Natural killer cell (primary cell): Measurements from ENCODE around the gene SLCO3A1. TPM values are rescaled to one million over a fixed set of nuclear protein-coding genes. Genes with fewer than 3 reads are reported as not detected.

Experiments used
- ATAC-seq, 3 donors: fragments of 150-1000 bp in 2 of 3; fragments of 200-7000 bp in 1 of 3; cut with Tn5 transposase; 1 replicate in 1 of 3; 2 replicates in 2 of 3; pipeline ENCODE4 v1.10.0; 2021; ENCODE audit warnings: mild to moderate bottlenecking in 2 of 3, moderate library complexity in 2 of 3
- DNase-seq, 2 donors: peaks; one replicate each; pipeline versions ENCODE4 v3.0.0 to v3.0.0-alpha.2; 2013 to 2021; ENCODE audit warnings: mixed read lengths in 1 of 2
- H3K27ac ChIP-seq: one replicate; pipeline ENCODE4 v1.5.1; 2013; ENCODE audit warnings: mild to moderate bottlenecking, low read length
- H3K27me3 ChIP-seq: one replicate; pipeline ENCODE4 v1.6.1; 2013; ENCODE audit warnings: low read length; ENCODE audit not compliant: control insufficient read depth, insufficient read depth
- H3K36me3 ChIP-seq: one replicate; pipeline ENCODE4 v1.6.1; 2013; ENCODE audit warnings: low read length; ENCODE audit not compliant: control insufficient read depth, insufficient read depth
- H3K4me1 ChIP-seq: one replicate; pipeline ENCODE4 v1.6.1; 2013; ENCODE audit warnings: low read length; ENCODE audit not compliant: control insufficient read depth, insufficient read depth
- H3K4me3 ChIP-seq: one replicate; pipeline ENCODE4 v1.5.1; 2013; ENCODE audit warnings: low read length
- H3K9me3 ChIP-seq: one replicate; pipeline ENCODE4 v1.6.1; 2013; ENCODE audit warnings: low read length; ENCODE audit not compliant: control insufficient read depth, insufficient read depth
- H3K27ac Mint-ChIP-seq, 2 donors: one replicate each; pipeline ENCODE4 v1.8.0; 2022; ENCODE audit warnings: mild to moderate bottlenecking in 2 of 2, mixed read lengths in 2 of 2, moderate library complexity in 1 of 2
- H3K27me3 Mint-ChIP-seq, 2 donors: one replicate each; pipeline ENCODE4 v1.8.0; 2022; ENCODE audit warnings: low read depth in 2 of 2, mixed read lengths in 2 of 2
- H3K36me3 Mint-ChIP-seq: one replicate; pipeline ENCODE4 v1.8.0; 2022; ENCODE audit warnings: mixed read lengths
- H3K4me1 Mint-ChIP-seq, 2 donors: one replicate each; pipeline ENCODE4 v1.8.0; 2022; ENCODE audit warnings: mixed read lengths in 2 of 2
- H3K4me3 Mint-ChIP-seq: one replicate; pipeline ENCODE4 v1.8.0; 2022; ENCODE audit warnings: mild to moderate bottlenecking, moderate library complexity, mixed read lengths
- H3K9me3 Mint-ChIP-seq, 2 donors: one replicate each; pipeline ENCODE4 v1.8.0; 2022; ENCODE audit warnings: mixed read lengths in 2 of 2
- CTCF ChIP-seq: fragments of 200-600 bp; IDR thresholded peaks from one replicate; pipeline ENCODE4 v1.8.0; 2022; ENCODE audit warnings: antibody characterized with exemption
- WGBS: methylation state at CpG from one replicate; pipeline ENCODE4 v1.1.7; 2013; ENCODE audit warnings: missing lambda C conversion rate; ENCODE audit not compliant: insufficient coverage; 5-methylcytosine and 5-hydroxymethylcytosine counted together
- intact Hi-C: fragments of 100-400 bp; cut with micrococcal nuclease; formaldehyde crosslinking; loops from one replicate; pipeline ENCODE4 v1.14.2; 2022
- total RNA-seq, 4 donors: library from RNA; stranded (reverse); fragments of 120-200 nt in 1 of 4; gene quantifications; one replicate each; pipeline versions ENCODE4 v1.2.3 to v1.2.4, GENCODE V29; 2013 to 2022

SLCO3A1 gene
- total RNA-seq, 3 donors from 2014 or later (not counting 1 experiment from before 2014, with no cell fraction given): 48.5 to 73.5 (median 68.8) TPM

DNA sequence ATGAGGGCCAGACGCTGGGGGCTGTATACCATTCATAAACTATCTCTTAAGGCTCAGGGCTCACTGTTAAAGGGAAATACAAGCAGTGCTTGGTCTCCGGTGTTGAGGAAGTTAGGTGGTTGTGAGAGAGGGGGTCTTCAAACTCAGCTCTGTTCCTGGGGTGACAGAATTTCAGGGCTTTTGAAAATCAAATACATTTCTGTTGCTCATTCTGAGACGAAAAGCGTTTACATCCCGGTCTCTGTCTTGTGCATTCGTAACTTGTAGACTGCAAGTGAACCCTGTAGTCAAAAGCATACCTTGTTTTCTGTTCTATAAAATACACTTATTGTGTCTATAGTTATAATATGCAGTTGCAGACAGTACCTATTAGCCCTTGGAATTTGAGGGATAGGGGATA, 1.7 kb downstream of the SLCO3A1 start:
- Mint-ChIP-seq H3K4me1 (peaks cover 69 to 73% of the 10 kb centered on the region in 2 donors), H3K4me3 (peak overlapping the region; percentile 89), H3K9me3 (no peaks in the 10 kb centered on the region), H3K36me3 (no peaks in the 10 kb centered on the region), H3K27me3 (no peaks in the 10 kb centered on the region), H3K27ac (peak overlapping the region; percentile 88 to 93)
- intact Hi-C loops: loop anchor here (2.0 to 10.0 kb wide), 5 partner anchors 87 to 1620 kb away; partner anchors contain the start of genes CIB1 and GDPGP1
- ATAC-seq (no peak), DNase-seq (peak in 1 of 2 donors; percentile 25)
- Histone ChIP-seq H3K4me3 (peak overlapping the region; percentile 41), H3K9me3 (no peaks in the 10 kb centered on the region), H3K36me3 (peaks cover 2% of the 10 kb centered on the region), H3K4me1 (peaks cover 60% of the 10 kb centered on the region), H3K27me3 (no peaks in the 10 kb centered on the region), H3K27ac (no peak overlapping the region)
- no peak for TF ChIP-seq CTCF
- 58% methylated on average over 6 of the region's 6 CpGs for WGBS

DNA sequence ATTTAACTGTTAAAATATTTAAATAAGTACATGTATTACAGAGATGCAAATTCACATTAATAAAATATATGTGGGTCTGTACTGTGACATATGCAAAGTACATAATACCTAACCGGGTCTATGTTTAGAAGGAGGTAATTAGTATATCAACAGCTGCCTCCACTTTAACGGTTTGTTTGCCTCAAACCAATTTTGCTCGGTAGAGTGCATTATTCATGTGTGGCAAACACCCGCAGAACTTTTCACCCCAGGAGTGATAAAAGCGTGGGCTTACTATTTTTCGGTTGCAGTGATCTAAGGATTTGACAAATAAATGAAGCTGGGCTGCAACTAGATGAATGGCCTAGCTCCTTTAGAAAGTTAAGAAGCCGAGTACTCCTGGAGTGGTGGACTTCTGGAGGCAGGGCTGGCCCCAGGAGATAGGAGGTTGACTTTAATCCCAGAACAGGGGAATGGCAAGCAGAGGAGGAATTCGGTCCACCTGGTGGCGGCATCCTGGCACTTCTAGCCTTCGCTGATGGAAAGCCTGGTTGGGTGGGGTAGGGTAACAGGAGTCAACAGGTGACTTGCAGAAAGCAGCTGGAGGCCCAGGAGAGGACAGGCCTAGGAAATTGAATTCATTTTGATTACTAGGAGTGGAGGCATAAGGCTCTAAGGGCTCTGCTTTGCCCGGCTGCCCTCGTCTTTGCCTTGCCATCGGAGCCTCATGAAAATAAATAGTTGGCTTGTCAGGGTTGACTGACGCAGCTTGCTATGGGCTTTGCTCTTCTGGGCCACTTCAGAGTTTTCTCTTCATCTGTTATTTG, 2.4 kb downstream of the SLCO3A1 start:
- Histone ChIP-seq H3K4me1 (peaks cover 66% of the 10 kb centered on the region), H3K27ac (no peak overlapping the region), H3K4me3 (no peak overlapping the region), H3K27me3 (no peaks in the 10 kb centered on the region), H3K36me3 (peaks cover 2% of the 10 kb centered on the region), H3K9me3 (no peaks in the 10 kb centered on the region)
- no peaks in the 10 kb centered on the region for H3K36me3 Mint-ChIP-seq
- H3K4me1 Mint-ChIP-seq: peaks cover 73 to 79% of the 10 kb centered on the region in 2 donors
- 71% methylated on average over 14 of the region's 14 CpGs for WGBS
- intact Hi-C loops: loop anchor here (2.0 to 10.0 kb wide), 6 partner anchors 86 to 1621 kb away; partner anchors contain the start of genes CIB1 and GDPGP1
- H3K4me3 Mint-ChIP-seq: peak overlapping the region; percentile 89
- H3K27ac Mint-ChIP-seq: peak overlapping the region; percentile 88 to 93
- no peaks in the 10 kb centered on the region for H3K9me3 Mint-ChIP-seq
- no peaks in the 10 kb centered on the region for H3K27me3 Mint-ChIP-seq
- ATAC-seq (peak in 2 of 3 donors; percentile 3 to 13), DNase-seq (peak; percentile 38 to 55)
- TF ChIP-seq CTCF: no peak

DNA sequence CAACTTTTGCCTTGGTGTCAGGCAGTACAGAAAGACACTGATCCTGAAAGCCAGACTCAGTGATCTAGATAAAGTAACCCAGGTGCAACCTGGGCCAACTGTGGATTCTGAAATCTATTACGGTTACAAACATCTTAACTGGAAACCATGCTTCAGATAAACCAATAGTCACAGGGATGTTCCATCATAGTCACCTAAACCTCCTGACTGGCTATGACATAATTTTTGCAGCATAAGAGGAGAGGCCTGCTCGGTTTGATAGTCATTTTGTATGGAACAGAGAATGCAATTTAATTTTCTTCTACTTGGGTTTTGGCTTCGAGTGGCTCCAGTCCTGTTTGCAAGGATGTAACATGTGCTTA, 3.7 kb downstream of the SLCO3A1 start:
- no peak overlapping the region for H3K4me3 ChIP-seq
- H3K27ac ChIP-seq: peak overlapping the region; percentile 59
- intact Hi-C loops: loop anchor here (2.0 to 10.0 kb wide), 5 partner anchors 85 to 1622 kb away; partner anchors contain the start of genes CIB1 and GDPGP1

More for the DNA sequence above, 3.7 kb downstream of the SLCO3A1 start:
- WGBS: 55% methylated on average over 3 of the region's 3 CpGs
- H3K36me3 Mint-ChIP-seq: no peaks in the 10 kb centered on the region
- no peak for ATAC-seq
- peaks cover 2% of the 10 kb centered on the region for H3K36me3 ChIP-seq
- H3K27ac Mint-ChIP-seq: peak overlapping the region; percentile 88 to 93
- H3K9me3 Mint-ChIP-seq: no peaks in the 10 kb centered on the region
- H3K27me3 Mint-ChIP-seq: no peaks in the 10 kb centered on the region
- peaks cover 71 to 77% of the 10 kb centered on the region in 2 donors for H3K4me1 Mint-ChIP-seq
- no peaks in the 10 kb centered on the region for H3K27me3 ChIP-seq
- peaks cover 66% of the 10 kb centered on the region for H3K4me1 ChIP-seq
- no peaks in the 10 kb centered on the region for H3K9me3 ChIP-seq
- no peak for TF ChIP-seq CTCF
- peak overlapping the region; percentile 89 for H3K4me3 Mint-ChIP-seq
- peak in 1 of 2 donors; percentile 53 for DNase-seq
